Measurements from ENCODE around the gene GATAD1. TPM values are rescaled to one million over a fixed set of nuclear protein-coding genes. Genes with fewer than 3 reads are reported as not detected.

Gene GATAD1
- total and polyA plus RNA-seq, 2 of the 8 experiments (the other 6 are each of a cell fraction or from before 2014, with no cell fraction given) = 17.1 to 34.7 TPM

GRCh38 chr7:92446869-92447344, 375 bp upstream of the GATAD1 start:
- CTCF ChIA-PET (ENCODE audit: partially characterized antibody) = interaction anchor here (0.6 to 6.4 kb wide), 36 partner anchors 9 to 605 kb away, joined by 3 to 159 read pairs (median 4); partner anchors contain the start of genes ANKIB1, CYP51A1 and KRIT1
- Histone ChIP-seq H2BK12ac (ENCODE audit: low read depth, low read length) (no peak overlapping the region), H3K4ac (replicated peaks; ENCODE audit: insufficient read length, low read depth, low read length) (no peak overlapping the region), H4K20me1 (replicated peaks in 1 of 2; ENCODE audit: control insufficient read depth in 1 of 2, insufficient read depth in 2 of 2, low read length in 2 of 2) (peaks cover 2 to 5% of the 10 kb centered on the region in 2 experiments), H4K5ac (ENCODE audit: insufficient read length, low read depth, low read length) (no peak overlapping the region), H3K4me3 (ENCODE audit: extremely low read depth in 1 of 4, insufficient read depth in 2 of 4, low read depth in 3 of 4, low read length in 4 of 4) (peak overlapping the region in 3 of 4 experiments; percentile 88 to 94 (median 90); a peak in 4 of 8 replicates), H3K4me2 (ENCODE audit: insufficient read depth in 1 of 2, low read depth in 2 of 2, low read length in 2 of 2) (peak overlapping the region in 1 of 2 experiments; percentile 36; a peak in 1 of 4 replicates), H2AK5ac (ENCODE audit: low read depth, low read length) (no peak overlapping the region), H3K56ac (replicated peaks; ENCODE audit: insufficient read length, low read depth, low read length) (no peak overlapping the region), H3K9me3 (ENCODE audit: insufficient read depth in 2 of 2, low read depth in 1 of 2, low read length in 1 of 2) (no peaks in the 10 kb centered on the region), H3K79me1 (ENCODE audit: low read depth, low read length) (no peaks in the 10 kb centered on the region; the same call in 1 of the 2 replicates), H2BK5ac (ENCODE audit: low read depth, low read length) (no peak overlapping the region), H3K14ac (ENCODE audit: insufficient read length) (no peak overlapping the region), H4K8ac (ENCODE audit: extremely low read depth, insufficient read depth, low read length) (peak overlapping the region; percentile 75; the same call in 1 of the 2 replicates), H3K23me2 (ENCODE audit: low read depth, low read length) (peaks cover 3% of the 10 kb centered on the region; the same call in 1 of the 2 replicates), H3K27me3 (replicated peaks in 1 of 4; ENCODE audit: control insufficient read depth in 3 of 4, extremely low read depth in 1 of 4, insufficient read depth in 3 of 4, low read length in 3 of 4) (no peaks in the 10 kb centered on the region), H2BK15ac (ENCODE audit: low read length) (no peak overlapping the region), H3K23ac (ENCODE audit: insufficient read length) (no peak overlapping the region), H2BK120ac (replicated peaks; ENCODE audit: low read depth, low read length) (no peak overlapping the region), H2AFZ (ENCODE audit: low read length) (peak overlapping the region; percentile 94), H3K36me3 (ENCODE audit: control insufficient read depth in 2 of 4, insufficient read depth in 4 of 4, low read length in 3 of 4) (peaks cover 4 to 31% (median 20%) of the 10 kb centered on the region in 4 experiments), H3K9ac (replicated peaks in 1 of 4; ENCODE audit: extremely low read depth in 1 of 4, low read depth in 3 of 4, low read length in 3 of 4) (peak overlapping the region in 2 of 4 experiments; percentile 96 to 97; a peak in 4 of 7 replicates), H3K18ac (ENCODE audit: extremely low read depth, low read length) (no peak overlapping the region), H3K27ac (ENCODE audit: low read depth, low read length) (no peak overlapping the region), H2BK20ac (ENCODE audit: low read length) (no peak overlapping the region), H3K4me1 (replicated peaks in 1 of 4; ENCODE audit: control insufficient read depth in 3 of 4, insufficient read depth in 4 of 4, low read length in 3 of 4) (no peaks in the 10 kb centered on the region), H4K91ac (replicated peaks; ENCODE audit: insufficient read length, low read length) (no peak overlapping the region), H3K79me2 (ENCODE audit: control insufficient read depth in 1 of 2, insufficient read depth in 2 of 2, low read length in 2 of 2) (peaks cover 0 to 20% of the 10 kb centered on the region in 2 experiments; a peak in 2 of 4 replicates)
- WGBS, 2 experiments (ENCODE audit: extremely low coverage in 1 of 2, insufficient coverage in 1 of 2, insufficient read length in 1 of 2, insufficient replicate concordance in 2 of 2, low coverage in 1 of 2, low lambda C conversion rate in 2 of 2, missing lambda C conversion rate in 1 of 2) = 58% methylated on average over 20 of the region's 21 CpGs; no CpG with 5 or more reads in 1 of the 2 experiments
- FAIRE-seq (peak; percentile 60), DNase-seq (ENCODE audit: low read depth in 1 of 2, low spot score in 2 of 2) (no peak)
- POLR2A ChIA-PET (ENCODE audit: partially characterized antibody) = interaction anchor here (0.6 to 3.1 kb wide), 25 partner anchors 9 to 545 kb away, joined by 3 to 34 read pairs (median 4); partner anchors contain the start of genes ANKIB1, CYP51A1, KRIT1 and LRRD1
- peak in 1 of 2 experiments; percentile 93; a peak in 3 of 4 replicates for TF ChIP-seq RAD21 (IDR thresholded peaks at IDR 0.05 in 1 of 2, conservative IDR thresholded peaks at IDR 0.05 in 1 of 2; ENCODE audit: low read depth in 2 of 2, low read length in 2 of 2)
- TF ChIP-seq BCL11A (IDR thresholded peaks at IDR 0.05; ENCODE audit: low read depth in 2 of 2, low read length in 2 of 2) = no peak
- 0 out of 2 replicates have a peak, but pooled peaks have one; percentile 1 for TF ChIP-seq TCF12 (IDR thresholded peaks at IDR 0.05; ENCODE audit: low read depth, low read length)
- TF ChIP-seq, protein P1, sequence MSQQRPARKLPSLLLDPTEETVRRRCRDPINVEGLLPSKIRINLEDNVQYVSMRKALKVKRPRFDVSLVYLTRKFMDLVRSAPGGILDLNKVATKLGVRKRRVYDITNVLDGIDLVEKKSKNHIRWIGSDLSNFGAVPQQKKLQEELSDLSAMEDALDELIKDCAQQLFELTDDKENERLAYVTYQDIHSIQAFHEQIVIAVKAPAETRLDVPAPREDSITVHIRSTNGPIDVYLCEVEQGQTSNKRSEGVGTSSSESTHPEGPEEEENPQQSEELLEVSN (IDR thresholded peaks at IDR 0.05) = peak; percentile 72; the same call in 1 of the 2 replicates
- no peak for TF ChIP-seq RFX5 (IDR thresholded peaks at IDR 0.05; ENCODE audit: borderline replicate concordance, low read depth, low read length)
